GM21381 (cell line): ENCODE results near the gene CORO2A.
A peak's percentile ranks its signal among the peaks of the same experiment; 100 is the strongest.
"Not testable (repeated sequence)": the region's sequence is repeated elsewhere in the genome, so short reads cannot be mapped to it uniquely, and the experiment has no call there.

Experiments
- ATAC-seq: cut with Tn5 transposase; IDR thresholded peaks from one replicate; pipeline ENCODE4 v1.9.1; 2021; ENCODE audit warnings: mild to moderate bottlenecking, moderate library complexity; ENCODE audit not compliant: unreplicated experiment

The CORO2A gene

GRCh38 chr9:98142925-98143481 lies 49.4 kb downstream of the CORO2A start:
- no peak for ATAC-seq

- ATAC-seq = no peak
Measured at GRCh38 chr9:98142182-98142907, 50.1 kb downstream of the CORO2A start.

GRCh38 chr9:98140503-98140902 lies 51.9 kb downstream of the CORO2A start:
- ATAC-seq = no peak

- ATAC-seq = no peak
Measured at GRCh38 chr9:98136489-98136888, 55.9 kb downstream of the CORO2A start.

- ATAC-seq = no peak
Measured at GRCh38 chr9:98135938-98136337, 56.5 kb downstream of the CORO2A start.

GRCh38 chr9:98135558-98135934 lies 56.9 kb downstream of the CORO2A start:
- no peak for ATAC-seq

- ATAC-seq = no peak
Measured at GRCh38 chr9:98134702-98135557, 57.5 kb downstream of the CORO2A start.

GRCh38 chr9:98132806-98133631 lies 59.4 kb downstream of the CORO2A start:
- ATAC-seq = no peak

- ATAC-seq = no peak
Measured at GRCh38 chr9:98132158-98132557, 60.3 kb downstream of the CORO2A start.

- no peak for ATAC-seq
Measured at GRCh38 chr9:98130576-98131228, 61.7 kb downstream of the CORO2A start.

- not testable (repeated sequence) for ATAC-seq
Measured at GRCh38 chr9:98130060-98130459, 62.4 kb downstream of the CORO2A start.

- ATAC-seq = peak; percentile 67
Measured at GRCh38 chr9:98129451-98129881, 63.0 kb downstream of the CORO2A start.

- no peak for ATAC-seq
Measured at GRCh38 chr9:98128316-98128715, 64.1 kb downstream of the CORO2A start.

- no peak for ATAC-seq
Measured at GRCh38 chr9:98127226-98127625, 65.2 kb downstream of the CORO2A start.

GRCh38 chr9:98124637-98125426 lies 67.6 kb downstream of the CORO2A start:
- ATAC-seq = no peak

- ATAC-seq = not testable (repeated sequence)
Measured at GRCh38 chr9:98124091-98124490, 68.3 kb downstream of the CORO2A start.

GRCh38 chr9:98121058-98121457 lies 71.4 kb downstream of the CORO2A start:
- ATAC-seq = no peak

GRCh38 chr9:98120476-98120875 lies 72.0 kb downstream of the CORO2A start:
- ATAC-seq = no peak
